IPS DF 19.7 (cell line): ENCODE results near the gene PKD1.

ENCODE experiments used
- DNase-seq: peaks from one replicate; pipeline ENCODE4 v3.0.0-alpha.2; 2013; ENCODE audit warnings: low read depth, low spot score

Gene PKD1

DNA sequence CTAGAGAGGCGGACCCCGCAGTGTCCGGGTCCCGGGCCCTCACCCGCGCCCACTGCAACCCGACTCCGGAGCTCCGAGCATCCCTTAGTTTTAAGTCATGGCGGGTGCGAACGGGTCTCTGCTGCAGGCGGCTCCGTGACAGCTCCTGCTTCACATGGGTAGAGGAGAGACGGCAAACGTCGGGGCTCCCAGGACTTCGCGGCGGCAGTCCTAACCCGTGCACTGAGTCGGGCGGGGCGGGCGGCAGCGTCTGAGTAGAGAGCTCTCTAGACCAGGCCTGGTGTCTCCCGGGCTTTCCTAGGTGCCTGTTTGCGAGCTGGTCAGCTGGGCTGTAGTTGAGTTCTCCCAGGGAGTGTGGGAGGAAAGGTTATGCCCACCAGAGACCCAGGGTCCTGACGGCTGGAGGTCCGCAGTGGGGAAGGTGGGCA is 87.6 kb downstream of the PKD1 start:
- DNase-seq = no peak

DNA sequence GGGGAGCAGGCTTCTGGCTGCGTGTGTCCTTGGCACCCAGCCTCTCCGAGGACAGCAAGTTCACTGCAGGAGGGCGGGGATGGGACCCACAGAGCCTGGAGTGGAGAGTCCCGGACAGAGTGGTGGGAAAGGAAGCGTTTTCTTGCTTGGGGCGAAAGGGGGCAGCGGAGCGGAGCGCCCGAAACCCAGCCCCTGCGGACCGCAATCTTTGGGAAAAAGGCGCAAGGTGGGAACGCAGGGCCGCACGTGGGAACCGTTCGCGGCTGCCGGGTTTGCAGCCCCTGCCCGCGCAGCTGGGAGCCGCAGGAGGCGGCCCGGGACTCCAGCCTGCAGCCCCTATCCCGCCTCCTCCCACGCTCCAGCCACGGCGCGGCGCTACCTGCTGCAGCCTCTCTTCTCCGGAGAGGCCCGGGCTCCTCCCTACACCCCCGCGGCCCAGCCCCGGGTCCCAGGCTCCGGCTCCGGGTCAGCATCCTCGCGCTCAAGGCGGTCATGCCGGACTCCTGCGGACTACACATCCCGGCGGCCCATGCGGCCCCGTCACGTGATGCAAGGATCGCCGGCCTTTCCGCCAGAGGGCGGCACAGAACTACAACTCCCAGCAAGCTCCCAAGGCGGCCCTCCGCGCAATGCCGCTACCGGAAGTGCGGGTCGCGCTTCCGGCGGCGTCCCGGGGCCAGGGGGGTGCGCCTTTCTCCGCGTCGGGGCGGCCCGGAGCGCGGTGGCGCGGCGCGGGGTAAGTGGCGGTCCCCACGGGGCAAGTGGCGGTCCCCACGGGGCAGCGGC is 88.2 kb downstream of the PKD1 start, which contains the start of the genes NTHL1 and TSC2:
Gene NTHL1 (minus strand): TSS at position 505 of the 786 bp plus-strand sequence. CDS start 11 bp downstream, at position 494.
Gene TSC2 (plus strand): TSS at position 656 of the 786 bp plus-strand sequence. CDS start 631 bp downstream, outside the sequence.
- peak; percentile 86 for DNase-seq

DNA sequence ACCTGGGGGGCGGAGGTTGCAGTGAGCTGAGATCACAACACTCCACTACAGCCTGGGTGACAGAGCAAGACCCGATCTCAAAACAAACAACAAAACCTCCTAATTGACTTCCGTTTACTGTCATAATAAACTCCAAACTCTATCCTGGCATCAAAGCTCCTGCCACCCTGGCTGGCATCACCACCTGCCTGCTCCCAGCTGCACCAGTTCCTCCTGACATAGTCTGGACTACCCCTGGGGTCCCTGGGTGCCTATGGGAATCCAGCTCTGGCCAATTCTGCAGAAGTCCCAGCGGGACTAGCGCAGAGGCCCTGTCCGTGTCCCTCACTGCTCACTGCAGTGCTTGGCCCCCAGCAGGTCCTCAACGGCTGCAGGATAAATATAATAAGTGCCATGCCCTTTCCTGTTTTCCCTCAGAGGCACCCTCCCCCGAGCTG is 88.8 kb downstream of the PKD1 start:
- no peak for DNase-seq

DNA sequence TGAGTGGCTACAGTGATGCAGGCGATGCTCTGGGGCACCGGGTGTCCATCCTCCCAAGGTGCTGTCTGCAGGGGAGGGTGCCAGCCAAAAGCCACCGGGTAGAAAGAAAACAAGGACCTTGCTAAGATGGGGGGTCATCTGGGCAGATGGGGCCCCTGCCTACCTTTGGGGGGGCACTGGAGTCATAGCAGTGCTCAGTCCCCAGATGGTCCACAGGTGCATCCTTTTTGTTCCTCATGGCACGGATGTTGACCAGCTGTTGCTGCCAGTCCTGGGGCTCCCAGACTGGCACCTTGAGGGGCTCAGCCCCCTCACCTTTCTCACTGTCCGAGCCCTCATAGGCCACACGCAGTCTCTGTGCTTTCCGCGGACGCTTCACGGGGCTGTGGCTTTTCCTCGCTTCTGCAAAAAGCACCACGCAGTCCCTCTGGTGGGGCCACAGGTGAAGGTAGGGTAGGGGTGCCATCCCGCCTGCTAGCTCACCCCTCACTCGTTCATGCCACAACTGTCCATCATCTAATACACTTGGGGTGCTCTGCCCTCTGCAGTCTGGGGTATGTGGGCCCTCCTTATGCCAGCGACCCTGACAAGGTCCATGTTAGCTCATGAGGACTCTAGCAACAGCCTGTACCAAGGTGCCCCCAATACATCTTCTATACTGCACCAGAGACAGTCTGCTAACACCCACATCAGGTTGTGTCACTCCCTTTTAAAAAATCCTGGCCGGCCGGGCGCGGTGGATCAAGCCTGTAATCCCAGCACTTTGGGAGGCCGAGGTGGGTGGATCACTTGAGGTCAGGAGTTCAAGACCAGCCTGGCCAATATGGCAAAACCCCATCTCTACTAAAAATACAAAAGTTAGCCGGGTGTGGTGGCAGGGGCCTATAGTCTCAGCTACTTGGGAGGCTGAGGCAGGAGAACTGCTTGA is 89.5 kb downstream of the PKD1 start:
- DNase-seq = no peak

DNA sequence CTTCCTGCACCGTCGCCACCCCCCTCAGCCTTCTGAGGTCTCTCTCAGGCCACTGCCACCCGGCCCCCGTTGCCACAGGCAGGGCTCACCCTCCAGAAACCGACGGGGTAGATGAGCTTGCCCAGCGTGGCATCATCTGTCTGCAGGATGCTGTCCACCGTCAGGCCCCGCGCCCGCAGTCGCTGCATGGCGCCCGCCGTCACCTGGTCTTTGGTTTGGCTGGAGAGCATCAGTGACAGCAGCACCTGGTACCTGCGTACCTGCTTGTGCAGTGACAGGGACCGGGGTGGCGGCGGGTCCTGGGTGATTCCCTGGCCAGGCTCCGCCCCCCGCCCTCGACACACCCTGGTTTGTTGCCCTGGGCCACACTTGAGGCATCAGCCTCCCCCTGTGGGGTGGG is 91.2 kb downstream of the PKD1 start:
- no peak for DNase-seq

DNA sequence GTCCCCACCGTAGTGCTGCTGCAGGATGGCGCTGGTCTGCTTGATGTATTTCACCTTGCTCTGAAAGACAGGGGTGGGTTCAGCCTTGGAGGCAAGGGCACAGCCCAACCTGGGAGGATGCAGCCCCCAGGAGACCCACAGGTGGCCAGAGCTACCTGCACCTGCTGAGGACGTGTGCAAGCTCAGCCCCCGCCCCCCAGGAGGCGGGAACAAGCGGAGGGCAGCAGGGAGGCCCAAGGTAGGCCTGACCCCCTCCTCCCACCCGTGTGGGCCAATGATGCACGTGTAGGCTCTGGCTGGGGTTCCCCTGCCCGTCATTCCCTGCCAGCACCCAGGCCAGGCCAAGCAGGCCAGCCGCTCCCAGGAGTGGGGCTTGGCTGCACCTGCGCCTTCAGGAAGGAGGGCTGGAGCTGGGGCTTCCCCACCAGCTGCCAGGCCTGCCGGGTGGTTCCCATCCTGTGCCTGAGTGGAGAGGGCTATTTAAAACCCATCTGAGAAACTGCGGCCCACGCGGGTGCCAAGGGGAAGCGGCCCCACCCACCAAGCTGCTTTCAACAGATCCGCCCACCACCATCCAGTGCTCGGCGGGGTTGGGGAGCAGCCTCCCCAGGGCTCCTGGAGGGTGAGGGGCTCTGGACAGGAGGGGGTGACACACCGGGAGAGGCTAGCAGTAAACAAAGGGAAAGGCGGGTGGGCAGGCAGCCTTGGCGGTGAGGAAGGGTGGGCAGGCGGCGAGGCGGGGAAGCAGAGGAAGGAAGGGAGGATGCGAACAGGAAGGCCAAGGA is 91.8 kb downstream of the PKD1 start:
- DNase-seq = no peak

DNA sequence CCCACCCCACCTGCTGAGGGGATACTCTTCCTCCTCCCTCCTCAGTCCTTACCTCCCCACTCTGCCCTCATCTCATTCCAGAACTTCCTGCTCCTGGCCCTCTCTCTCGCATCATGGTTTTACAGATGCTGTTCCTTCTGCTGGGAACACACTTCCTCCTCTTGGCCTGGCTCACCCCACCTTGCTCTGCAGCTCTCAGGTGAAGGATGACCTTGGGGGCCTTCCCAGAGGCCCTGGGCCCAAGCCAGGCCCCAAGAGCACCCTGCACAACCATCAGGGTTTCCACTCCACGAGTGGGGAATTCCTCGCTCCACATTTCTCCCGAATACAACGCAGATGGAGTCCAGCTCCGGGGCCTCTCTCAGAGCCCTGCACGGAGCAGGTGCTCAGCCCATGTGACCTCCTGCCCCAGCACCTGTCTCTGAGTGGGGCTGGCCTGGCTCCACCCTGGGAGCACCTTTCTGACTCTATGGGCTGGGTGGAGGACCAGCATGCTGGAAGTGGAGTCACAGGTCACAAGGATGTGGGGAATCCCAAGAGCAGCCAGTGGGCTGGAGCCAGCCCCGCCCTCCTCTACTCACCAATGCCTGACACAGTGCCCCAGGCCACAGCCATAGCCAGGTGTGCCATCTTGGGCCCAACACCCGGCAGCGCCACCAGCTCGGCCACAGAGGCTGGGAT is 92.6 kb downstream of the PKD1 start:
- no peak for DNase-seq

DNA sequence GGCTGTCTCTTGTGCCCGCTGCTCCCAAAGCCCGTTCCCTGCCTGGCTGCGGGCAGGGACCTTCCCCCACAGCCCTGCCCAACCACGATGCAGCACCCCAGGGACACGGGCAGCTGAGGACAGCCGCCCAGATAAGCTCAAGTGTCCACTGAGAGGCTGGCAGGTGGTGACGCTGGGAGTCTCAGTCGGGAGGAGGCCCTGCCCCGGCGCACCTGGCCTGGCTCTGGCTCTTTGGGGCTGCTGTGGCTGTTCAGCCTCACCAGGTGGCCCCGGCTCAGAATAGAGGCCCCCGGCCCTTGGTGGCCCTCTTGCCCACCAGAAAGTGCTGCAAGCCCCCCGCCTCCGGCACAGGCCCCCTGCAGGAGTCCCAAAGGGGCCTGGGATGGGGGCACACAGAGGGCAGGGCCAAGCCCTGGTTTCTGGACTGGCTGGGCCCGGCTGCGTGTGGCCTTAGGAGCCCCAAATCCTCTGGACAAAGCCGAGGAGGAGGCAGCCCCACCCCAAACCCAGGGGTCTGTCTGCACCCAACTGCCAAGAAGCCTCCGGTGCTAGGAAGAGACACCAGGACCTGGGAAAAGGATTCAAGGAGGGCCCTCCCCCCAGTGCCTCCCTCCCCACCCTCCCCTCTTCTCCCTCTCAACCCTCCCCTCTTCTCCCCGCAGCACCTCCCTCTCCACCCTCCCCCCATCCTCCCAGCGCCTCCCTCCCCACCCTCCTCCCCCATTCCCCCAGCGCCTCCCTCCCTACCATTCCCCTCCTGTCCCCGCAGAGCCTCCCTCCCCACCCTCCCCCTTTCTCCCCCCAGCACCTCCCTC is 93.3 kb downstream of the PKD1 start:
- no peak for DNase-seq

DNA sequence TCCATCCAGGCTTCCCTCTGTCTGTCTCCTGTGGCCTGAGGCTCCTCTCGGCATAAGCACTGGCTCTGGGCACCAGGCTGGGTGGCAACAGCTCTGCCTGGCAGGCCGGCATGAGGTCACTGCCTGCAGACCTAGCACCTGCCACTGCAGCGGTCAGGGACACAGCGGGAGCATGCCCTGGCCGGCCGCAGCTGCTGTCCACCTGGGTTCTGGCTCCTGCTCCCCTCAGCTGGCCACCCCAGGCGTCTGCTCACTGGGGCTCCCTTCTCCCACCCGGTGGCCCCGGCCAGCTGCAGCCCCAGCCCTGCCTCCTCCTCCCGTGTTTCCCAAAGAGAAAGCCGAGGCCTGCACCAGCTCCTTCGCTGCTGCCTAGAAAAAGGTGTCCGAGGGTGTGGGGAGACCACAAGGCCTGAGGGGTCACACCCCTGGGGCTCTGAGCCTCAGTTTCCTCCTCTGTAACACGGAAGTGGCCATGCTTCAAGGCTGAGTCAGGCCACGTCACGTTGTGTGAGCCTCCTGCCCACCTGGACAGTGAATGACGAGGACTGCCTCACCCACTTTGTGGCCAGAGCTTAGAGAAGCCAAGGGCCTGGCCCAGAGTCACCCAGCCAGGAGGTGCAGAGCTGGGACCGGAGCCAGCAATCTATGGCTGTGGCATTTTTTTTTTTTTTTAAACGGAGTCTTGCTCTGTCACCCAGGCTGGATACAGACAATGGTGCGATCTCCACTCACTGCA is 94.7 kb downstream of the PKD1 start:
- DNase-seq = no peak

DNA sequence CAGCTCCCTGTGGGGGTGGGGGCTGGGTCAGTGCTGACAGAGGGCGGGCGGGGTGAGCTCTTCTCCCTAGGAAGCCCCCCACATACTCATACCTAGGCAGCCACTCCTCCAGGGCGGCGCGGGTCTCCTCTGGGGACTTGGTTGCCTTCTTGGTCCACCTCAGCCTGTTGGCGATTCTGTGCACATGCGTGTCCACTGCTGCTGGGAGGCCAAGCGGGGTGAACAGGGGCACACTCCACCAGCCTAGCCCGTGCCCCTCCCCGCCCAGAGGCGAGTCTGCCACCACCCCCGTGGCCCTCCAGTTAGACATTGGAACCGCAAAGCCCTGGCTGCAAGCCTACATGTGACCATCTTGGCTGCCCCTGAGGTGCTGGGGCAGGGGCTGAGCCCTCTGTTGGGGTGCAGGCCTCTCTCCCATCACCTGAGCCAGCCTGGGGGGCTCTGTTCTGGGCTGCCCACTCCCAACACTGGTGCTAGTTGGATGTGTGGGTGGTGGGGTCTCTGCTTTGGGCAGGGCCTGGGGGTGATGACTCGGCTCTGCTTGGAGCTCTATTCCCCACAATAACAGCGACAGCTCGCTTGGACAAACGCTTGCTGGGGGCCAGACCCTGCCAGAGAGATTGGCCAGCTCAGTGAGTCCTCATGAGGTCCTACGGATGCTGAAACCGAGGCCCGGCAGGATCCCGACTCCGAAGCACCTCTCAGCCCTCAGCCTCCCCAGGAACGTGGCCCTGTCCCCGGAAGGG is 95.5 kb downstream of the PKD1 start:
- no peak for DNase-seq

DNA sequence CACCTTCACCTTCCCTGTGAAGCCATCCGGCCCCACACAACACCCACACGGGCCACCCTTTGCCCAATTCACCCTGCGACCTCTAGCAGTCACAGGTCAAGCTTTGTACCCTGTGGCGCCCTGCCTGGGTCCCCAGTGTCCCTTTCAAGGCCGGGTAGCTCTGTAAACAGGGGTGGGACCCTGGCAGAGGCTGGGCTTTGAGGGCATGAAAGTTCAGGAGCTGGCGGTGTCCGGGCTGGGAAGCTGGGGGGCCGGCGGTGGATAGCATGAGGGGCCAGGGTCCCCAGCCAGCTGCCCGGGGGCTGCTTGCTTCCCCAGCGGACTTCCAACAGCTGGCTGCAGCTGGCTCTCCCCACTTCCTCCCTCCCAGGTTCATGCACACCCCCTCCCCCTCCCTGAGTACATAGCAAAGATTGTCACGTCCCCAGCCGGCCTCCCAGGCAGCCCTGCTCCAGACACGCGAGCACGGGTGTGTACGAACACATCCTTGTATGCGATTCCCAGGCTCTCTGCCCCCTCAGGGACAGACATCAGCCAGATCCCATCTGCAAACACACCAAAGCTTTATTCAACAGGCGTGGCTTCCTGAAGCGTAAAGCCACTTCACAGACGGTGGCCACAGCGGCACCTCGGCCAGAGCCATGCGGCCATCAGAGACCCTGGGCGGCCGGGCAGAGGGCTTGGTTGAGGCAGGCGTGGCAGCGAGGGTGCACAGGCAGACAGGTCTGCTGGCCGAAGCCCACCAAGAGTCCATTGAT is 96.2 kb downstream of the PKD1 start:
- no peak for DNase-seq
